Measurements from ENCODE around the gene FCGR1A.
"Not testable (repeated sequence)": the region's sequence is repeated elsewhere in the genome, so short reads cannot be mapped to it uniquely, and the experiment has no call there.

DNA sequence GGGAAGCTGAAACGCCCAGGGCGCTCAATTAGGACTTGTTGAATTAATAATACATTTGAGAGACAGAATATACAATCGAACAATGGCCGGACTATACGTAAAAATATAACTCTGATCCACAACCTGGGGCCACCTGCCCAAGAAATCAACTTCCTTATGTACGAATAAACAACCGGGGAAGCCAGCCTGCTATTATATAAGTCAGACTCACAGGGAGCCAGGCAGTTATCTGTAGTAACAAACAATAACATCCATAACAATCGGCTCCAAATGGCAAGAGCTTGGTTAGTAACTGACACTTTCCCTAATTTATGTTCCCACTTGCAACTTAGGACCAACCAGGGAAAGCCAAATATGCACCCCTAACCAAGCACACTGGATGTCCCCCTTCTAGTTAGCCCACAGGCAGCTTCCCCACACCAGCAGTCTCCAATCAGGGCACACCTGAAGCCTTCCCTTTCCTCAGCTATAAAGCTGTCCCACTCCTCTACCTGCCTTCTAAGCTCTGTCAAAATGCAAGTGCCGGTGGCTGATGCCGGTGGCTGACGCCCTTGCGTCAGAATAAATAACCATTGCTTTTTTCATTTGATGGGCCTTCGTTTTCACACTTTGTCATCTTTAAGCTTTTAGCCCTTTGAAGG lies 41.8 kb upstream of the FCGR1A start:
- TF ChIP-seq, protein P1, sequence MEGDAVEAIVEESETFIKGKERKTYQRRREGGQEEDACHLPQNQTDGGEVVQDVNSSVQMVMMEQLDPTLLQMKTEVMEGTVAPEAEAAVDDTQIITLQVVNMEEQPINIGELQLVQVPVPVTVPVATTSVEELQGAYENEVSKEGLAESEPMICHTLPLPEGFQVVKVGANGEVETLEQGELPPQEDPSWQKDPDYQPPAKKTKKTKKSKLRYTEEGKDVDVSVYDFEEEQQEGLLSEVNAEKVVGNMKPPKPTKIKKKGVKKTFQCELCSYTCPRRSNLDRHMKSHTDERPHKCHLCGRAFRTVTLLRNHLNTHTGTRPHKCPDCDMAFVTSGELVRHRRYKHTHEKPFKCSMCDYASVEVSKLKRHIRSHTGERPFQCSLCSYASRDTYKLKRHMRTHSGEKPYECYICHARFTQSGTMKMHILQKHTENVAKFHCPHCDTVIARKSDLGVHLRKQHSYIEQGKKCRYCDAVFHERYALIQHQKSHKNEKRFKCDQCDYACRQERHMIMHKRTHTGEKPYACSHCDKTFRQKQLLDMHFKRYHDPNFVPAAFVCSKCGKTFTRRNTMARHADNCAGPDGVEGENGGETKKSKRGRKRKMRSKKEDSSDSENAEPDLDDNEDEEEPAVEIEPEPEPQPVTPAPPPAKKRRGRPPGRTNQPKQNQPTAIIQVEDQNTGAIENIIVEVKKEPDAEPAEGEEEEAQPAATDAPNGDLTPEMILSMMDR (IDR thresholded peaks at IDR 0.05; ENCODE audit: low read depth, low read length) = not testable (repeated sequence)
- TF ChIP-seq EZH2phosphoT487 (IDR thresholded peaks at IDR 0.05; ENCODE audit: low read depth) = not testable (repeated sequence)
